GM12801 (cell line): ENCODE measurements around the gene XRCC5.

Source experiments
- TF ChIP-seq, protein P1 (sequence below): IDR thresholded peaks from one replicate; pipeline ENCODE4 v1.5.1; 2011; ENCODE audit warnings: control low read depth; ENCODE audit not compliant: insufficient read length; ENCODE audit errors: extremely low read depth

The XRCC5 gene

DNA sequence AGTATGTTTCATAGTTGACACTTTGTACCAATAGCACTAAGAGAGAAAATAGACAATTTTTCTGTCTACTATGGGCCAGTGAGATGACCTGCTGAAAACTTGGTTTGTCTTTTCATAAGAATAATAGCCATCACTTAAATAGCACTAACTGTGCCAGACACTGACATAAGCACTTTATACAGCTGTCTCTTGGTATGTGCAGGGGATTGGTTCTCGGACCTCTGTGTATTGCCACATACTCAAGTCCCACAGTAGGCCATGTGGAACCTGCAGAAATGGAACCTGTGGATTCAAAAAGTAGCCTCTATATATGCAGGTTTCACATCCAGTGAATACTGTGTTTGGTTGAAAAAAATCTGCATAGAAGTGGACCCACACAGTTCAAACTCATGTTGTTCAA lies 126.7 kb downstream of the XRCC5 start:
- TF ChIP-seq, protein P1, sequence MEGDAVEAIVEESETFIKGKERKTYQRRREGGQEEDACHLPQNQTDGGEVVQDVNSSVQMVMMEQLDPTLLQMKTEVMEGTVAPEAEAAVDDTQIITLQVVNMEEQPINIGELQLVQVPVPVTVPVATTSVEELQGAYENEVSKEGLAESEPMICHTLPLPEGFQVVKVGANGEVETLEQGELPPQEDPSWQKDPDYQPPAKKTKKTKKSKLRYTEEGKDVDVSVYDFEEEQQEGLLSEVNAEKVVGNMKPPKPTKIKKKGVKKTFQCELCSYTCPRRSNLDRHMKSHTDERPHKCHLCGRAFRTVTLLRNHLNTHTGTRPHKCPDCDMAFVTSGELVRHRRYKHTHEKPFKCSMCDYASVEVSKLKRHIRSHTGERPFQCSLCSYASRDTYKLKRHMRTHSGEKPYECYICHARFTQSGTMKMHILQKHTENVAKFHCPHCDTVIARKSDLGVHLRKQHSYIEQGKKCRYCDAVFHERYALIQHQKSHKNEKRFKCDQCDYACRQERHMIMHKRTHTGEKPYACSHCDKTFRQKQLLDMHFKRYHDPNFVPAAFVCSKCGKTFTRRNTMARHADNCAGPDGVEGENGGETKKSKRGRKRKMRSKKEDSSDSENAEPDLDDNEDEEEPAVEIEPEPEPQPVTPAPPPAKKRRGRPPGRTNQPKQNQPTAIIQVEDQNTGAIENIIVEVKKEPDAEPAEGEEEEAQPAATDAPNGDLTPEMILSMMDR, result no peak

DNA sequence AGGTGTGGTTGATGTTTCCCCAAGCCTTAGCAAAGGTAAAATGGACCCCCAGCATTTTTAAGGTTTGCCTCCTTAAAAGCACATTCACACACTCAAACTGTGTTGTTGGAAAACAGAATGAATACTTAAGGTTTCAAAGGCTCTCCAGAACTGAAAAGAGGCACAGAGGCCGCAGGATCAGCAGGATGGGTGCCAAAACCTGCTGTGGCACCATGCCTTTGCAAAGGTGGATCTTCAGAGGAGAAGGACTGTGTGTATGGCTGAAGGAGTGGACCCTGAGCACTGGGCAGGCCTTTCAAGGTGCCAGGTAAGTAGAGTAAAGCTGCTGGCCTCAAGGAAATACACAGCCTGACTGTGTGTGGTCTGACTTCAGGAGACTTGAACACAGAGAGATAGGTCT lies 127.3 kb downstream of the XRCC5 start:
- TF ChIP-seq, protein P1, result no peak

DNA sequence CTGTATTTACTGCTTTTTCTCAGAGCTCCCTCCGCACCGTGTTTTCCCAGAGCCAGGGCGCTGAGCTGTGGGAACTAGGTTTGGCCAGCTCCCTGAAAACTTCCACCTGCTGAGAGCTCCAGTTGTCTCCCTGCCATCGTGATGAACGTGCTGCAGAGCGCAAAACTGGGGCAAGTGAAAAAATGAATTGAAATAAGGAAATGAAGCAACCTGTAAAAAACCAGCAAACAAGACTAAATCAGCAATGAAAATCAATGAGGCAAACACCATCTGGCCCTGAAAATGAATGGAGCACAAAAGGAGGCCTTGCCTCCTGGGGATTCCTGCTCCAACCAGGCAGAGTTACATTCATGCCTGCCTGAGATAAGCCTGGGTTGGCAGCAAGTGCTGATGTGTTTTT lies 133.2 kb downstream of the XRCC5 start:
- TF ChIP-seq, protein P1, result no peak

DNA sequence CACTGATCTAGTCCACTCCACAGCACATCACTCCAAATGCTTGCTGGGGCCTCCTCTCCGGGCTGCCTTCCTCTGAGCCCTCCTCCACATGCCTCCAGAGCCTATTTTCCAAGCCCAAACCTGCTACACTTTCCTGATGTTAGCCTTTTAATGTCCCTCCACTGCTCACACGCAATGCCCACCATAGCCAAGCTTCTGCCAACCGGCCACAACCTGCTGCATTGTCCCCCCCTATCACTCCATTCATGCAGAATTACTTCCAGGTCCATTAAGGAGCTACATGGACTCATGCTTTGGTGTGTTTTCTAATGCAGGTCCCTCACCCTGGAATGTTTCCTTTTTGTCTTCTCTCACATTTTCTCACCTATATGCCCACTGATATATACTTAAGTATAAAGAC lies 133.9 kb downstream of the XRCC5 start:
- TF ChIP-seq, protein P1, result no peak

DNA sequence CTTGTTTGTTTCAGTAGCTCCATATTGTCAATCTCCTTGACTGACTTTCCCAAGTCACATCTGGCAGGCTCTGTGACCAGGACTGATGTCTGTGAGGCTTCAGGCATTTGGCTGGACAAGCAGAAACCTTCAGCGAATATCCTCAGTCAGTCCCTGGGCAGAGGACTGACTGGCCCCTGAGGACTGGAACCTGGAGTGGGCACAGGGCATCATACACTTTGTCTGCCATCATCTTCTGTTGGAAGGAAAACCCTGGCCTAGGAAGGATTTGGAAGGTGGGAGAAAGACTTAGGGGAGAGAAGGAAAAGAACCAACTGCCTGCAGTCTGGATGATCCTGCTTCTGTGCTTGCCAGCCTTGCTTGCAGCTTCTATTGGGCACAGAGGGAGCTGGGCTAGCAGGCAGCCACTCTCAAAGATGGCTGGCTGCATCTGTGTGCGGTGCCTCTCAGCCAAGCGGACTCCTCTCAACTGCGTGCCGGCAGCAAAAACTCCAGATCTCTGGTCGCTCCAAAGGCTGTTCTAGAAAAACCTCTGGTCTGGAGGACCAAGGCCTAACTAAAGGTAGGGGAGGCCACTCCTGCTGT lies 136.3 kb downstream of the XRCC5 start:
- TF ChIP-seq, protein P1, result no peak

DNA sequence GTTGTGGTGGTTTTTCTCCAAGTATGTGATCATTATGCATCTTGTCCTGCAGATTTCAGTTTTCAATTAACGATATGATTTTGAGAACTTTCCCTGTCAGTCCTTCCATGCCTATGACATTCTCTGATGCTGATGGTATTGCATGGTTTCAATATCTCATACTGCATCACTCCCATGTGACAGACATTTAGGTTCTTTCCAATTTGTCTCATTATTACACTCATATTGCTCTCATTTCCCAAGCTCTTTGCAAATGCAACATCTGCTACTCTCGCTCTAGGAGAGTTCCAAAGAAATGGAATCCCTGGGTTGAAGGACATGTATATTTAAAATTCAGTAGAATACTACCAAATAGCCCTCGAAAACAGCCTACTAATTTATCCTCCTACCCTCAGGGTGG lies 137.6 kb downstream of the XRCC5 start:
- TF ChIP-seq, protein P1, result no peak
